Measurements from ENCODE around the gene DNM2.

DNA sequence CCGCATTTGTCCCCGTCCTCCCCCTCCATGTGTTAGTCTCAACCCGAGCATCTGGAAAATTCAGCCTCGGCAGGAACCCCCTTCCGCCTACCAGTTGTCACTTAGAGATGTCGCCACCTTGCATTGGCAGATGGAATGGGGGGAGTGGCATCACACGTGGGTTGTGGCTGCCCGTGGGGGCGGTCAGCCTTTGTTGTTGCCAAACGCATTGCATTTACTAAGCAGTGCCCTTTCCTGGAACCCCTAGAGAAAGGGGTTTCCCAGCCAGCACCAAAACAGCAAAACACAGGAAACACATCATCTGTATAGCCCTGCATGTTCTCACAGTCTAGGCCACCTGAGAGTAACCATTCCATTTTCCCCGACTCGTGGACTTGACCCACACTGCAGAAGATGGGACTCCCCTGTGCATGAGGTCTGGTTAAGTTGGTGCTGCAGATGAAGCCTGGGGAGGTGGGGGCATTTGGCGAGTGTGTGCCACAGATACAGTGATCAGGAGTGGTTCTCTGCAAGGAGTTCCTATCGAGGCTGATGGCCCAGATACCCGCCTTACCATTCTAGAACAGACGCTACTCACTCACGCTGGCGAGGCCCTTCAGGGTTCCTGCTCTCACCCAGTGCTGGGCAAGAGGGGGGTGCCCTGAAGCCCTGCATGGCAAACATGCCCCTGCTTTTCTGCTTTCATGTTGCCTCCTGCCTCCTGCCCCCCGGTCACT is 79.8 kb downstream of the DNM2 start:
- TF ChIP-seq CTCF (IDR thresholded peaks at IDR 0.05), result no peak
- TF ChIP-seq POLR2AphosphoS5 (IDR thresholded peaks at IDR 0.05), result no peak
